HepG2 (cell line): ENCODE results near the gene KLHDC4. TPM values are rescaled to one million over a fixed set of nuclear protein-coding genes. Genes with fewer than 3 reads are reported as not detected.
A peak's percentile ranks its signal among the peaks of the same experiment; 100 is the strongest.

Source experiments
- ATAC-seq: fragments of 200-7000 bp; cut with Tn5 transposase; 3 replicates; pipeline ENCODE4 v1.9.1; 2020; ENCODE audit warnings: mild to moderate bottlenecking, moderate library complexity
- BruUV-seq: library from RNA; stranded (reverse); fragments of 400-500 nt; replicated peaks from 2 replicates; lab custom pipeline; 2021; lab: Mats Ljungman, UMichigan
- CTCF ChIA-PET: fragments of 300-600 bp; formaldehyde crosslinking; extraction: SDS; loops from one replicate; lab custom pipeline; 2021; ENCODE audit warnings: low total read pairs, inconsistent platforms, low intra/inter-chr PET ratio; lab: Yijun Ruan, JAX
- POLR2A ChIA-PET: fragments of 350-600 bp; sonication (Branson Sonifier 250); formaldehyde crosslinking; loops from one replicate; lab custom pipeline; 2020; ENCODE audit warnings: antibody characterized with exemption, inconsistent platforms; lab: Yijun Ruan, JAX
- DNase-seq: peaks from one replicate; pipeline ENCODE4 v3.0.0-alpha.2; 2015; ENCODE audit warnings: low spot score
- FAIRE-seq: peaks from 3 replicates; lab custom pipeline; 2011; peaks lifted over from hg19 to GRCh38; lab: Jason Lieb, UNC
- H2AFZ ChIP-seq: one replicate; pipeline ENCODE4 v1.6.1; 2011; ENCODE audit warnings: low read length, inconsistent platforms
- H3K27ac ChIP-seq: fragments of 300-600 bp; 3 replicates; pipeline ENCODE4 v1.8.0; 2011; ENCODE audit warnings: mixed run types, mild to moderate bottlenecking, mixed read lengths, low read length, inconsistent platforms; ENCODE audit not compliant: insufficient read depth; ENCODE audit errors: extremely low read length
- H3K27me3 ChIP-seq, 2 experiments: fragments of 200-600 bp in 1 of 2; 2 replicates in 1 of 2; 3 replicates in 1 of 2; pipeline versions ENCODE4 v1.6.0 to v1.8.0; 2011; ENCODE audit warnings: low read length in 2 of 2, mild to moderate bottlenecking in 2 of 2, moderate library complexity in 2 of 2, inconsistent platforms in 1 of 2; ENCODE audit not compliant: insufficient read depth in 2 of 2, control insufficient read depth in 1 of 2
- H3K36me3 ChIP-seq, 2 experiments: fragments of 200-600 bp in 1 of 2; replicated peaks in 1 of 2; 2 replicates in 1 of 2; 3 replicates in 1 of 2; pipeline versions ENCODE4 v1.5.1 to v1.8.0; 2011; ENCODE audit warnings: low read length in 2 of 2, inconsistent platforms in 1 of 2; ENCODE audit not compliant: insufficient read depth in 2 of 2, control insufficient read depth in 1 of 2
- H3K4me1 ChIP-seq: 2 replicates; pipeline ENCODE4 v1.5.1; 2012; ENCODE audit warnings: low read length, inconsistent platforms; ENCODE audit not compliant: insufficient read depth
- H3K4me2 ChIP-seq: 2 replicates; pipeline ENCODE4 v1.6.0; 2011; ENCODE audit warnings: low read depth, low read length, inconsistent platforms
- H3K4me3 ChIP-seq, 3 experiments: fragments of 200-600 bp in 1 of 3; sonication (generic), shearing (Covaris generic) in 1 of 3; replicated peaks in 1 of 3; 2 replicates each; pipeline ENCODE4 v1.5.1; 2011 to 2016; ENCODE audit warnings: low read length in 3 of 3, inconsistent platforms in 2 of 3, low read depth in 2 of 3, mild to moderate bottlenecking in 2 of 3, control low read depth in 1 of 3, mixed read lengths in 1 of 3; ENCODE audit not compliant: insufficient read depth in 1 of 3
- H3K79me2 ChIP-seq: one replicate; pipeline ENCODE4 v1.6.1; 2011; ENCODE audit warnings: low read length, inconsistent platforms; ENCODE audit not compliant: insufficient read depth
- H3K9ac ChIP-seq: 2 replicates; pipeline ENCODE4 v1.6.0; 2011; ENCODE audit warnings: mild to moderate bottlenecking, low read depth, low read length, inconsistent platforms; ENCODE audit not compliant: insufficient read depth
- H3K9me3 ChIP-seq: 2 replicates; pipeline ENCODE4 v1.5.1; 2012; ENCODE audit warnings: mild to moderate bottlenecking, low read length
- H4K20me1 ChIP-seq: 2 replicates; pipeline ENCODE4 v1.6.0; 2011; ENCODE audit warnings: inconsistent platforms, mild to moderate bottlenecking, low read length, moderate library complexity; ENCODE audit not compliant: insufficient read depth
- CBX1 ChIP-seq: IDR thresholded peaks from one replicate; pipeline ENCODE4 v1.6.1; 2016; ENCODE audit warnings: antibody characterized with exemption, low read depth
- CREB1 ChIP-seq, 2 experiments: fragments of 450-650 bp in 1 of 2; IDR thresholded peaks; 2 replicates each; pipeline ENCODE4 v1.6.1; 2016 to 2017; ENCODE audit warnings: control low read depth in 1 of 2, mild to moderate bottlenecking in 1 of 2, missing compliant biosample characterization in 1 of 2, missing genetic modification characterization in 1 of 2
- MEF2D ChIP-seq: sonication (generic); formaldehyde crosslinking; IDR thresholded peaks from 2 replicates; pipeline ENCODE4 v1.5.1; 2020; ENCODE audit warnings: mild to moderate bottlenecking, missing genetic modification reagents
- MIER3 ChIP-seq: IDR thresholded peaks from 2 replicates; pipeline ENCODE4 v1.6.1; 2016; ENCODE audit warnings: missing compliant biosample characterization, borderline replicate concordance
- NPAS2 ChIP-seq: sonication (generic); formaldehyde crosslinking; IDR thresholded peaks from 2 replicates; pipeline ENCODE4 v1.8.0; 2022; ENCODE audit warnings: mild to moderate bottlenecking, missing genetic modification reagents, borderline replicate concordance
- ONECUT2 ChIP-seq: sonication (generic); formaldehyde crosslinking; IDR thresholded peaks from 2 replicates; pipeline ENCODE4 v1.4.0; 2020; ENCODE audit warnings: missing genetic modification reagents
- RAD51 ChIP-seq: fragments of 450-650 bp; IDR thresholded peaks from 2 replicates; pipeline ENCODE4 v1.6.1; 2016; ENCODE audit warnings: borderline replicate concordance
- RFX5 ChIP-seq: IDR thresholded peaks from 2 replicates; pipeline ENCODE4 v1.6.1; 2011; ENCODE audit warnings: low read depth, low read length, improper control_type of control experiment
- RFXAP ChIP-seq: sonication (generic); formaldehyde crosslinking; IDR thresholded peaks from 2 replicates; pipeline ENCODE4 v1.4.0; 2020; ENCODE audit warnings: missing genetic modification reagents, borderline replicate concordance
- SETDB1 ChIP-seq: sonication (generic); formaldehyde crosslinking; IDR thresholded peaks from 2 replicates; pipeline ENCODE4 v1.5.1; 2020; ENCODE audit warnings: missing genetic modification reagents, mild to moderate bottlenecking, borderline replicate concordance
- ZNF660 ChIP-seq: sonication (generic); formaldehyde crosslinking; IDR thresholded peaks from 2 replicates; pipeline ENCODE4 v1.5.1; 2020; ENCODE audit warnings: mild to moderate bottlenecking, low read depth, missing genetic modification reagents, borderline replicate concordance
- WGBS: methylation state at CpG from one replicate; pipeline ENCODE4 v1.1.6; 2017; ENCODE audit warnings: low lambda C conversion rate; 5-methylcytosine and 5-hydroxymethylcytosine counted together
- in situ Hi-C: cut with HindIII; loops from 2 replicates; pipeline ENCODE4 v1.10.0; 2017; ENCODE audit warnings: low pct_unique_long_range_greater_than_20kb; ENCODE audit not compliant: extremely low pct_ligation_motif_present
- intact Hi-C: fragments of 100-400 bp; cut with micrococcal nuclease; formaldehyde crosslinking; loops from one replicate; pipeline ENCODE4 v1.10.0; 2022; ENCODE audit not compliant: unreplicated experiment
- polyA plus RNA-seq, 8 experiments: library from polyadenylated mRNA; depleted of rRNA in 3 of 8; stranded (reverse) in 7 of 8; unstranded in 1 of 8; fragments of >200 nt; fragmentation: Illumina TruSeq in 4 of 8; extraction: Trizol in 4 of 8; gene quantifications; 2 replicates each; pipeline versions ENCODE4 v1.2.1 to v1.2.3, GENCODE V29; 2011 to 2016; ENCODE audit warnings: low read depth in 4 of 8, missing spikeins in 1 of 8, mixed read lengths in 1 of 8; ENCODE audit not compliant: insufficient read depth in 1 of 8
- total RNA-seq, 5 experiments: library from RNA; depleted of rRNA; stranded (reverse); fragments of >200 nt; fragmentation: Illumina TruSeq; extraction: Trizol; gene quantifications; 2 replicates each; pipeline ENCODE4 v1.2.3, GENCODE V29; 2016; ENCODE audit warnings: low read depth in 1 of 5
- TF ChIP-seq, protein P1 (sequence below): sonication (generic); formaldehyde crosslinking; IDR thresholded peaks from 2 replicates; pipeline ENCODE4 v1.5.0; 2020; ENCODE audit warnings: mild to moderate bottlenecking, missing genetic modification reagents, borderline replicate concordance
- TF ChIP-seq, protein P2 (sequence below): sonication (generic); formaldehyde crosslinking; IDR thresholded peaks from 2 replicates; pipeline ENCODE4 v1.5.0; 2020; ENCODE audit warnings: mild to moderate bottlenecking, missing genetic modification reagents, borderline replicate concordance

The KLHDC4 gene
- total and polyA plus RNA-seq, 2 of the 13 experiments (the other 11 are each of a cell fraction or from before 2014, with no cell fraction given): 18.7 to 31.8 TPM

DNA sequence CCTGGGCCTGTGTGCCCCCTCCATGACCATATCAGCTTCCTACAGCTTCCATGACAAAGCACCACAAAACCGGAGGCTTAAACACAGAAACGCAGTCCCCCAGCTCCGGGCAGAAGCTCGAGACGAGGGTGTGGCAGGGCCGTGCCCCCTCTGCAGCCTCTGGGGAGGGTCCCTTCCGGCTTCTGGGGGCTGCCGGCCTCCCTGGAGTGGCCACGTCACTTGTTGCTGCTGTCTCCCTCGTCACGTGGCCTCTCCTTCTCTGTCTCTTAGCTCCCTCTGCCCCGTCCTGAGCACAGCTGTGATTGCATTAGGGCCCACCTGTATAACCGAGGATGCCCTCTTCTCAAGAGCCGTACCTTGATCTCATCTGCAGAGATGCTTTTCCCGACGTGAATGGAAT, 98.9 kb downstream of the KLHDC4 start:
- H3K9ac ChIP-seq: no peak overlapping the region
- in situ Hi-C loops (no loop called here), intact Hi-C loops (loop anchor here (10.0 kb wide), 1 partner anchor 62 kb away; the partner anchor contains the start of gene JPH3)
- no peaks in the 10 kb centered on the region for H3K36me3 ChIP-seq
- no peak overlapping the region for H3K4me3 ChIP-seq
- H3K4me1 ChIP-seq: no peaks in the 10 kb centered on the region
- DNase-seq (no peak), ATAC-seq (no peak), FAIRE-seq (no peak)
- peak; percentile 68; the same call in 1 of the 2 replicates for TF ChIP-seq CREB1 (IDR thresholded peaks at IDR 0.05)
- no peak for TF ChIP-seq CREB1 (CRISPR knock-in tag; IDR thresholded peaks at IDR 0.05)
- no peak for TF ChIP-seq NPAS2 (CRISPR knock-in tag)
- TF ChIP-seq MIER3 (CRISPR knock-in tag): no peak
- TF ChIP-seq RFXAP (CRISPR knock-in tag): peak; percentile 57; the same call in 1 of the 2 replicates
- peak; percentile 83 for TF ChIP-seq RFX5
- no peak overlapping the region for H3K27ac ChIP-seq
- H2AFZ ChIP-seq: no peak overlapping the region
- no peaks in the 10 kb centered on the region for H3K9me3 ChIP-seq
- H3K27me3 ChIP-seq: peaks cover 43 to 91% of the 10 kb centered on the region in 2 experiments
- no peaks in the 10 kb centered on the region for H3K79me2 ChIP-seq
- CTCF ChIA-PET: no interaction called here
- H3K4me2 ChIP-seq: no peak overlapping the region
- 16% methylated on average over 8 of the region's 16 CpGs for WGBS
- no TSS peak for BruUV-seq
- POLR2A ChIA-PET: no interaction called here
- H4K20me1 ChIP-seq: peaks cover 7% of the 10 kb centered on the region; the same call in 1 of the 2 replicates

DNA sequence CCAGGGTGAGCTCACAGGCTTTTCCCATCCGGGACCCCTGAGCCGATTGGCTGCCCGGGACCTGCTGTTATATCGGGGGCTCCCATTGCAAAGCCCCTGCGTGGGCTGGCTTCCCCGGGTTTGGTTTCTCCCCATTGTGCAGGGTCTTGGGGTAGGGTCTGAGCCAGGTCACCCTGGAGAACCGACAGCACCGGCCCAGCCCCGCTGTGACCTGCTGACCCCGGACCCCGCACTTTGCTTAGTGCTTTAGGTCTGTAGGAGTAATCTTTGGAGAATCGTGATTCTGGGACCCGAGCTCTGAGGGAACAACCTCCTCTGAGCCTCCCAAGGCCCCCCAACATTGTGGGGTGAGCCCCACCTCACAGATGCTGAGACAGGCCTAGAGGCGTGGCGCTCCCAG, 100.6 kb downstream of the KLHDC4 start:
- Histone ChIP-seq H3K9me3 (no peaks in the 10 kb centered on the region), H4K20me1 (peaks cover 3% of the 10 kb centered on the region; the same call in 1 of the 2 replicates), H3K4me1 (no peaks in the 10 kb centered on the region), H3K4me2 (no peak overlapping the region), H3K36me3 (no peaks in the 10 kb centered on the region), H3K27ac (no peak overlapping the region), H2AFZ (no peak overlapping the region), H3K9ac (no peak overlapping the region), H3K79me2 (no peaks in the 10 kb centered on the region), H3K4me3 (no peak overlapping the region), H3K27me3 (peaks cover 39 to 90% of the 10 kb centered on the region in 2 experiments)
- DNase-seq (no peak), ATAC-seq (no peak), FAIRE-seq (no peak)
- no TSS peak for BruUV-seq
- POLR2A ChIA-PET: no interaction called here
- in situ Hi-C loops: no loop called here
- 0% methylated on average over 2 of the region's 15 CpGs for WGBS
- intact Hi-C loops: loop anchor here (10.0 kb wide), 1 partner anchor 60 kb away; the partner anchor contains the start of gene JPH3
- CTCF ChIA-PET: no interaction called here
- TF ChIP-seq RAD51: no peak
- no peak for TF ChIP-seq MEF2D (CRISPR knock-in tag)
- no peak for TF ChIP-seq ONECUT2 (CRISPR knock-in tag)
- no peak for TF ChIP-seq CBX1
- TF ChIP-seq ZNF660: no peak
- TF ChIP-seq, protein P1, sequence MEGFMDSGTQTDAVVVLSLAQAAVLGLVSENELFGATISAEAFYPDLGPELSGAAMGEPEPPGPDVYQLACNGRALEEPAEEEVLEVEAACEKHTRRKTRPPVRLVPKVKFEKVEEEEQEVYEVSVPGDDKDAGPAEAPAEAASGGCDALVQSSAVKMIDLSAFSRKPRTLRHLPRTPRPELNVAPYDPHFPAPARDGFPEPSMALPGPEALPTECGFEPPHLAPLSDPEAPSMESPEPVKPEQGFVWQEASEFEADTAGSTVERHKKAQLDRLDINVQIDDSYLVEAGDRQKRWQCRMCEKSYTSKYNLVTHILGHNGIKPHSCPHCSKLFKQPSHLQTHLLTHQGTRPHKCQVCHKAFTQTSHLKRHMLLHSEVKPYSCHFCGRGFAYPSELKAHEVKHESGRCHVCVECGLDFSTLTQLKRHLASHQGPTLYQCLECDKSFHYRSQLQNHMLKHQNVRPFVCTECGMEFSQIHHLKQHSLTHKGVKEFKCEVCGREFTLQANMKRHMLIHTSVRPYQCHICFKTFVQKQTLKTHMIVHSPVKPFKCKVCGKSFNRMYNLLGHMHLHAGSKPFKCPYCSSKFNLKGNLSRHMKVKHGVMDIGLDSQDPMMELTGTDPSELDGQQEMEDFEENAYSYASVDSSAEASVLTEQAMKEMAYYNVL: no peak
- TF ChIP-seq SETDB1 (CRISPR knock-in tag): no peak
- TF ChIP-seq, protein P2, sequence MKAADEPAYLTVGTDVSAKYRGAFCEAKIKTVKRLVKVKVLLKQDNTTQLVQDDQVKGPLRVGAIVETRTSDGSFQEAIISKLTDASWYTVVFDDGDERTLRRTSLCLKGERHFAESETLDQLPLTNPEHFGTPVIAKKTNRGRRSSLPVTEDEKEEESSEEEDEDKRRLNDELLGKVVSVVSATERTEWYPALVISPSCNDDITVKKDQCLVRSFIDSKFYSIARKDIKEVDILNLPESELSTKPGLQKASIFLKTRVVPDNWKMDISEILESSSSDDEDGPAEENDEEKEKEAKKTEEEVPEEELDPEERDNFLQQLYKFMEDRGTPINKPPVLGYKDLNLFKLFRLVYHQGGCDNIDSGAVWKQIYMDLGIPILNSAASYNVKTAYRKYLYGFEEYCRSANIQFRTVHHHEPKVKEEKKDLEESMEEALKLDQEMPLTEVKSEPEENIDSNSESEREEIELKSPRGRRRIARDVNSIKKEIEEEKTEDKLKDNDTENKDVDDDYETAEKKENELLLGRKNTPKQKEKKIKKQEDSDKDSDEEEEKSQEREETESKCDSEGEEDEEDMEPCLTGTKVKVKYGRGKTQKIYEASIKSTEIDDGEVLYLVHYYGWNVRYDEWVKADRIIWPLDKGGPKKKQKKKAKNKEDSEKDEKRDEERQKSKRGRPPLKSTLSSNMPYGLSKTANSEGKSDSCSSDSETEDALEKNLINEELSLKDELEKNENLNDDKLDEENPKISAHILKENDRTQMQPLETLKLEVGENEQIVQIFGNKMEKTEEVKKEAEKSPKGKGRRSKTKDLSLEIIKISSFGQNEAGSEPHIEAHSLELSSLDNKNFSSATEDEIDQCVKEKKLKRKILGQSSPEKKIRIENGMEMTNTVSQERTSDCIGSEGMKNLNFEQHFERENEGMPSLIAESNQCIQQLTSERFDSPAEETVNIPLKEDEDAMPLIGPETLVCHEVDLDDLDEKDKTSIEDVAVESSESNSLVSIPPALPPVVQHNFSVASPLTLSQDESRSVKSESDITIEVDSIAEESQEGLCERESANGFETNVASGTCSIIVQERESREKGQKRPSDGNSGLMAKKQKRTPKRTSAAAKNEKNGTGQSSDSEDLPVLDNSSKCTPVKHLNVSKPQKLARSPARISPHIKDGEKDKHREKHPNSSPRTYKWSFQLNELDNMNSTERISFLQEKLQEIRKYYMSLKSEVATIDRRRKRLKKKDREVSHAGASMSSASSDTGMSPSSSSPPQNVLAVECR (CRISPR knock-in tag): no peak
